Esophagus muscularis mucosa (tissue), 4 donors: ENCODE results near the gene STOML1. TPM values are rescaled to one million over a fixed set of nuclear protein-coding genes. Genes with fewer than 3 reads are reported as not detected.

Experiments
- DNase-seq: peaks from one replicate; pipeline ENCODE4 v3.0.0-alpha.2; 2017; ENCODE audit errors: extremely low spot score
- H3K27ac ChIP-seq, 4 donors: fragments of 200-600 bp; sonication (generic); replicated peaks in 1 of 4; 1 replicate in 3 of 4; 2 replicates in 1 of 4; pipeline ENCODE4 v1.5.1; 2016 to 2019; ENCODE audit warnings: mild to moderate bottlenecking in 1 of 4
- H3K27me3 ChIP-seq, 4 donors: fragments of 200-600 bp; sonication (generic); one replicate each; pipeline versions ENCODE4 v1.5.1 to v1.6.0; 2016 to 2019
- H3K36me3 ChIP-seq, 4 donors: fragments of 200-600 bp; sonication (generic); one replicate each; pipeline ENCODE4 v1.5.1; 2016 to 2019
- H3K4me1 ChIP-seq, 4 donors: fragments of 200-600 bp; sonication (generic); one replicate each; pipeline ENCODE4 v1.5.1; 2016 to 2019
- H3K4me3 ChIP-seq, 4 donors: fragments of 200-600 bp; sonication (generic); 1 replicate in 2 of 4; 2 replicates in 2 of 4; pipeline ENCODE4 v1.5.1; 2016 to 2019; ENCODE audit warnings: mild to moderate bottlenecking in 4 of 4, moderate library complexity in 1 of 4
- H3K9me3 ChIP-seq, 4 donors: fragments of 200-600 bp; sonication (generic); 1 replicate in 3 of 4; 2 replicates in 1 of 4; pipeline ENCODE4 v1.5.1; 2016 to 2019
- EP300 ChIP-seq: sonication (generic); formaldehyde crosslinking; IDR thresholded peaks from one replicate; pipeline ENCODE4 v1.6.1; 2017; ENCODE audit warnings: antibody characterized with exemption
- POLR2A ChIP-seq: fragments of 450-650 bp; IDR thresholded peaks from one replicate; pipeline ENCODE4 v1.6.1; 2017; ENCODE audit warnings: antibody characterized with exemption, moderate library complexity, mild to moderate bottlenecking, low read depth
- POLR2AphosphoS5 ChIP-seq, 2 donors: sonication (generic); formaldehyde crosslinking; IDR thresholded peaks; one replicate each; pipeline ENCODE4 v1.6.1; 2017; ENCODE audit warnings: antibody characterized with exemption in 2 of 2
- WGBS: methylation state at CpG from one replicate; pipeline ENCODE4 v1.1.5; 2018; 5-methylcytosine and 5-hydroxymethylcytosine counted together
- intact Hi-C: fragments of 100-400 bp; cut with DNase I; formaldehyde crosslinking; loops from one replicate; pipeline ENCODE4 v1.15.1; 2023
- total RNA-seq, 4 donors: library from RNA; depleted of rRNA; stranded (reverse); fragments of >200 nt; gene quantifications; one replicate each; pipeline versions ENCODE4 v1.1.0 to v1.2.1, GENCODE V29; 2016
- TF ChIP-seq, protein P1 (sequence below), 3 experiments: fragments of 200-600 bp in 2 of 3; fragments of 450-650 bp in 1 of 3; sonication (generic) in 2 of 3; IDR thresholded peaks; one replicate each; pipeline ENCODE4 v1.5.1; 2017 to 2019; ENCODE audit warnings: antibody characterized with exemption in 3 of 3, mild to moderate bottlenecking in 2 of 3, moderate library complexity in 1 of 3

The STOML1 gene
- total RNA-seq = 10 to 100 TPM in 2 of 4 donors, 1 to 10 TPM in 2; 7.9 to 25.4 (median 14.9) TPM

DNA sequence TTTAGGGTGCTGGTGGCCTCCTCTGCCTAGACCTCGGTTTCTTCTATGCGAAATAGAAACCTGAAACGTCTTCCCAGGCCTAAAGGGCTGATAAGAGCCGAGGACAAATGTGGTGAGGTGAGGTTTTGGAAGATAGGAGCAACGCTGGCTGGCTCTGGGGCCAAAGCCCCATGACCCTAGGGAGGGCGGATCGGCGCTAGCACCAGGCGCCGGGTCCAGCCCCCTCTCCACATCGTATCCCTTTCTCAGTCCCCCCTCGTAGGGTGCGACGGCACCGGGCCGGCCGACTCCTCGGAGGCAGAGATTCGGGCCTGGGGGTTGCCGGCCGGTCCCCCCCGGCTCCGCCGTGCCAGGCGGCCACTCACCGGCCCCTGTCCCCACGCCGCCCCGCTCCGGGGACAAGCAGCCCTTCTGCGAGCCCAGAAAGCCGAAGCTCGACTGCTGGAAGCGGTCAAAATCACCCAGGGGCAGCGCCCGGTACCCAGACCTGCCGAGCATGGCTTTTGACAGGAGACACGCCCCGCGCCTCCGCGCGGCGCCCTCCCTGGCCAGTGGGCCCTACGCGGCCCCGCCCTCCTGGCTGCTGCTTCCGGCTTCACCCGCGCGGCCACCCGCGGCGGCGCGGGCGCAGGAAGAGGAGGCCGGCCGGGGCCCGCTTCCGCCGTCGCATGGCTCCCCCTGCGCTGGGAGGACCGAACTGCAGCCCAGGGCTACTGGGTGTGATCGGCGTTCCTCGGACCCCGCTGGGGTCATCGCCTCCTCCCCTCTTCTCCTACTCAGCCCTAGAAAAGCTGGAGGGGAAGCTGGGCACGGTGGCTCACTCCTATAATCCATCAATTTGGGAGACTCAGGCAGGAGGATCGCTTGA, at the start of gene STOML1:
STOML1 (minus strand) TSS at position 570 of the 868 bp plus-strand sequence; CDS start at position 498, 72 bp downstream.
- H3K9me3 ChIP-seq = no peaks in the 10 kb centered on the region
- TF ChIP-seq, protein P1, sequence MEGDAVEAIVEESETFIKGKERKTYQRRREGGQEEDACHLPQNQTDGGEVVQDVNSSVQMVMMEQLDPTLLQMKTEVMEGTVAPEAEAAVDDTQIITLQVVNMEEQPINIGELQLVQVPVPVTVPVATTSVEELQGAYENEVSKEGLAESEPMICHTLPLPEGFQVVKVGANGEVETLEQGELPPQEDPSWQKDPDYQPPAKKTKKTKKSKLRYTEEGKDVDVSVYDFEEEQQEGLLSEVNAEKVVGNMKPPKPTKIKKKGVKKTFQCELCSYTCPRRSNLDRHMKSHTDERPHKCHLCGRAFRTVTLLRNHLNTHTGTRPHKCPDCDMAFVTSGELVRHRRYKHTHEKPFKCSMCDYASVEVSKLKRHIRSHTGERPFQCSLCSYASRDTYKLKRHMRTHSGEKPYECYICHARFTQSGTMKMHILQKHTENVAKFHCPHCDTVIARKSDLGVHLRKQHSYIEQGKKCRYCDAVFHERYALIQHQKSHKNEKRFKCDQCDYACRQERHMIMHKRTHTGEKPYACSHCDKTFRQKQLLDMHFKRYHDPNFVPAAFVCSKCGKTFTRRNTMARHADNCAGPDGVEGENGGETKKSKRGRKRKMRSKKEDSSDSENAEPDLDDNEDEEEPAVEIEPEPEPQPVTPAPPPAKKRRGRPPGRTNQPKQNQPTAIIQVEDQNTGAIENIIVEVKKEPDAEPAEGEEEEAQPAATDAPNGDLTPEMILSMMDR (IDR thresholded peaks at IDR 0.05) = peak in 2 of 3 experiments; percentile 97 to 98
- TF ChIP-seq EP300 (no peak), POLR2A (peak; percentile 20), POLR2AphosphoS5 (IDR thresholded peaks at IDR 0.05) (peak; percentile 71 to 86)
- peaks cover 0 to 21% (median 13%) of the 10 kb centered on the region in 4 donors for H3K36me3 ChIP-seq
- 2% methylated on average over 29 of the region's 72 CpGs for whole genome bisulfite sequencing
- DNase-seq = peak; percentile 95
- peak within 1 kb of the TSS; percentile 81 to 97 (median 85) for H3K27ac ChIP-seq
- peaks cover 80 to 92% (median 89%) of the 10 kb centered on the region in 4 donors for H3K4me1 ChIP-seq
- H3K4me3 ChIP-seq = peak within 1 kb of the TSS; percentile 76 to 91 (median 86)
- intact Hi-C loops = no loop called here
- no peaks in the 10 kb centered on the region for H3K27me3 ChIP-seq

DNA sequence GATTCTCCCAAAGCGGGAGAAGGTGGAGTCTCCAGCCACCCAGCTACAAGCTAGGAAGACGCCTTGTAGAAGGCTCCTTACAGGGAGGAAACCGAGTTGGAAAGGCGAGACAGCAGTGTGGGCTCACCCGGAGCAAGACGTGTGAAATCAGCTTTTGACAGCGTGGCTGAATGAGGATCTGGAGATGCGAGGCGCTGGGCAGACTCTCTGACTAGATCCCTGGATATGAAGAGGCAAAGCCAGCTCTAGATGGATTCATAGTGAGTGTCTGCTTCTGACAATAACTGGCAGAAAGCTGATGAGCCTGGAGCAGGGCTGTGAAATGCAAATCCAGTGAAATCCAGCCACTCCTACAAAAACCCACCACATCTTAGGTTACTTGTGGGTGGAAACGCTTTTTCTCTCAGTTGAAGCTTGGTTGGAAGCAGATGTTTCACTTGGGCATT, 49.2 kb upstream of the STOML1 start:
- 86% methylated on average over 10 of the region's 10 CpGs for WGBS
- DNase-seq = no peak
- Histone ChIP-seq H3K9me3 (no peaks in the 10 kb centered on the region), H3K36me3 (peaks cover 0 to 66% (median 59%) of the 10 kb centered on the region in 4 donors), H3K27me3 (no peaks in the 10 kb centered on the region), H3K4me1 (peaks cover 46 to 71% (median 54%) of the 10 kb centered on the region in 4 donors), H3K27ac (peak overlapping the region; percentile 42 to 68 (median 66)), H3K4me3 (no peak overlapping the region)
- intact Hi-C loops = no loop called here
- TF ChIP-seq EP300 (no peak), POLR2A (no peak), POLR2AphosphoS5 (IDR thresholded peaks at IDR 0.05) (no peak)
- TF ChIP-seq, protein P1 (IDR thresholded peaks at IDR 0.05) = no peak

DNA sequence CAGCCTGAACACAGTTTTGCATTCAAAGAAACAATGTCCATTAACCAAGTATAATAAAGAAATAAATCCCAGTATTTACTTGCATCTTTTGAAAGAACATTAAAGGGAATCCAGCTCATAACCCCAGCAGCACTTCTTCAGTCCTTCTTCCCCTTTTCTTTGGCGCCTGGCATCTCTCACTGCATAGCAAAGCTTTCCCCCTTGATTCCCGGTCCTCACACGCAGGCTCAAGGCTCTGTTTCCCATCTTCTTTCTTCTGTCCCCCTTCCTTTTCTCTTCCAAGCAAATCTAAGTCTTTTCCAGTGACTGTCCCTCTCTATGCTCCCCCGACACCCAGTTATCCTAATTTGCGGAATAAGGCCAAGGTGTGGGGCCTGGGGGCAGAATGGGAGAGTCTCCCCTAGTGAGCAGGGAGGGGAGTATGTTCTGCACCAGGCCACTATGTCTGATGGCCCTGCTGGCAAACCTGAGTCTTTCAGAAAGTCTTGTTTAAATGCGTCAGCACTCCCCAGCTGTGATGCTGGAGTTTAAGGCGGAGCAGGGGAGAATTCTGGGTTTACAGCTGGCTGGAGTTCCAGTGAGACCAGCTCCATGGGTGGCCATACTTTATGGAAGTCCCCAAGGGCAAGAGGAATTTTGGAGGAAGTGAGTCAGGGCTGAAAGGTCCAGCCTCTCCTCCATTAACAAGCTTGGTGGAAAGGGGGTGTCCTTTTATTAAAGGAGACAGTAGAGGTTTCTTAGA, 48.2 kb upstream of the STOML1 start:
- intact Hi-C loops = no loop called here
- TF ChIP-seq POLR2AphosphoS5 (IDR thresholded peaks at IDR 0.05) = peak; percentile 42 to 52
- no peak for TF ChIP-seq POLR2A
- Histone ChIP-seq H3K4me1 (peaks cover 46 to 75% (median 55%) of the 10 kb centered on the region in 4 donors), H3K4me3 (no peak overlapping the region), H3K36me3 (peaks cover 6 to 72% (median 64%) of the 10 kb centered on the region in 4 donors), H3K27me3 (no peaks in the 10 kb centered on the region), H3K27ac (peak overlapping the region; percentile 42 to 68 (median 66)), H3K9me3 (no peaks in the 10 kb centered on the region)
- WGBS = 85% methylated on average over 7 of the region's 7 CpGs
- DNase-seq = no peak

- no peak for DNase-seq
- H3K36me3 ChIP-seq = peaks cover 12 to 72% (median 64%) of the 10 kb centered on the region in 4 donors
- peaks cover 45 to 71% (median 53%) of the 10 kb centered on the region in 4 donors for H3K4me1 ChIP-seq
- TF ChIP-seq, protein P1 (IDR thresholded peaks at IDR 0.05) = no peak
- TF ChIP-seq POLR2A (no peak), POLR2AphosphoS5 (IDR thresholded peaks at IDR 0.05) (no peak), EP300 (no peak)
- H3K9me3 ChIP-seq = no peaks in the 10 kb centered on the region
- H3K27me3 ChIP-seq = no peaks in the 10 kb centered on the region
- 80% methylated on average over 5 of the region's 5 CpGs for WGBS
- intact Hi-C loops = loop anchor here (5.0 kb wide), 1 partner anchor 62 kb away; no protein-coding TSS in a partner anchor
- H3K4me3 ChIP-seq = no peak overlapping the region
- peak overlapping the region in 3 of 4 donors; percentile 51 to 68 (median 65) for H3K27ac ChIP-seq
Observed at GRCh38 chr15:74039656-74040010, 47.5 kb upstream of the STOML1 start.
